IMR-90 (cell line): Measurements from ENCODE around the gene ATP1A1. TPM values are rescaled to one million over a fixed set of nuclear protein-coding genes. Genes with fewer than 3 reads are reported as not detected.

Experiments
- ATAC-seq: fragments of 200-7000 bp; cut with Tn5 transposase; 2 replicates; pipeline ENCODE4 v1.9.1; 2020; ENCODE audit warnings: low read depth, mild to moderate bottlenecking, moderate library complexity
- BruUV-seq: library from RNA; stranded (reverse); fragments of 400-500 nt; replicated peaks from 2 replicates; lab custom pipeline; 2021; lab: Mats Ljungman, UMichigan
- CTCF ChIA-PET: fragments of 300-600 bp; formaldehyde crosslinking; extraction: SDS; loops from one replicate; lab custom pipeline; 2021; ENCODE audit warnings: antibody characterized with exemption; lab: Yijun Ruan, JAX
- POLR2A ChIA-PET: fragments of 300-600 bp; sonication (Branson Sonifier 250); formaldehyde crosslinking; loops from one replicate; lab custom pipeline; 2022; ENCODE audit warnings: antibody characterized with exemption; ENCODE audit not compliant: unreplicated experiment; lab: Charles Lee
- DNase-seq: peaks from one replicate; pipeline ENCODE4 v3.0.0; 2013
- H2AFZ ChIP-seq: replicated peaks from 2 replicates; pipeline ENCODE3; 2013; ENCODE audit warnings: low read length, mild to moderate bottlenecking; ENCODE audit not compliant: poor library complexity
- H2AK5ac ChIP-seq: 2 replicates; pipeline ENCODE4 v1.6.1; 2013; ENCODE audit warnings: low read depth, low read length, inconsistent platforms
- H2AK9ac ChIP-seq: replicated peaks from 2 replicates; pipeline ENCODE3; 2013; ENCODE audit warnings: mild to moderate bottlenecking, low read depth, low read length, moderate library complexity; ENCODE audit not compliant: poor library complexity
- H2BK120ac ChIP-seq: 2 replicates; pipeline ENCODE4 v1.6.1; 2013; ENCODE audit warnings: low read depth, low read length, inconsistent platforms
- H2BK15ac ChIP-seq: 3 replicates; pipeline ENCODE4 v1.6.1; 2013; ENCODE audit warnings: low read depth, low read length, inconsistent platforms
- H2BK20ac ChIP-seq: 2 replicates; pipeline ENCODE4 v1.6.1; 2013; ENCODE audit warnings: low read depth, mild to moderate bottlenecking, inconsistent platforms, low read length, moderate library complexity
- H2BK5ac ChIP-seq: 2 replicates; pipeline ENCODE4 v1.6.1; 2013; ENCODE audit warnings: mild to moderate bottlenecking, low read depth, low read length, inconsistent platforms; ENCODE audit not compliant: poor library complexity, severe bottlenecking
- H3K14ac ChIP-seq: replicated peaks from 2 replicates; pipeline ENCODE4 v1.6.1; 2013; ENCODE audit warnings: low read depth, low read length, inconsistent platforms
- H3K18ac ChIP-seq: 2 replicates; pipeline ENCODE4 v1.6.1; 2013; ENCODE audit warnings: low read depth, low read length, control low read depth
- H3K23ac ChIP-seq: 2 replicates; pipeline ENCODE4 v1.6.1; 2013; ENCODE audit warnings: low read depth, low read length, inconsistent platforms
- H3K27ac ChIP-seq: 2 replicates; pipeline ENCODE4 v1.5.1; 2013; ENCODE audit warnings: mild to moderate bottlenecking, control low read depth, low read length; ENCODE audit not compliant: insufficient read depth
- H3K27me3 ChIP-seq: 2 replicates; pipeline ENCODE4 v1.6.1; 2013; ENCODE audit warnings: low read length; ENCODE audit not compliant: control insufficient read depth, insufficient read depth
- H3K36me3 ChIP-seq: 2 replicates; pipeline ENCODE4 v1.6.1; 2013; ENCODE audit warnings: low read length, mixed read lengths; ENCODE audit not compliant: control insufficient read depth, insufficient read depth
- H3K4ac ChIP-seq: 2 replicates; pipeline ENCODE4 v1.6.1; 2013; ENCODE audit warnings: low read depth, low read length, inconsistent platforms
- H3K4me1 ChIP-seq: 2 replicates; pipeline ENCODE4 v1.6.1; 2013; ENCODE audit warnings: low read length, mixed read lengths; ENCODE audit not compliant: control insufficient read depth, insufficient read depth
- H3K4me2 ChIP-seq: 2 replicates; pipeline ENCODE4 v1.6.1; 2013; ENCODE audit warnings: low read depth, mild to moderate bottlenecking, control low read depth, low read length, moderate library complexity
- H3K4me3 ChIP-seq: 2 replicates; pipeline ENCODE4 v1.5.1; 2013; ENCODE audit warnings: low read depth, mild to moderate bottlenecking, control low read depth, low read length, moderate library complexity; ENCODE audit not compliant: insufficient read depth
- H3K56ac ChIP-seq: 2 replicates; pipeline ENCODE4 v1.6.1; 2013; ENCODE audit warnings: low read length, inconsistent platforms; ENCODE audit not compliant: insufficient read depth; ENCODE audit errors: extremely low read depth
- H3K79me1 ChIP-seq, 2 experiments: 2 replicates each; pipeline ENCODE4 v1.6.1; 2013; ENCODE audit warnings: low read length in 2 of 2, inconsistent platforms in 1 of 2, low read depth in 1 of 2
- H3K9ac ChIP-seq: 2 replicates; pipeline ENCODE4 v1.6.1; 2013; ENCODE audit warnings: low read depth, low read length, control low read depth
- H3K9me1 ChIP-seq: 2 replicates; pipeline ENCODE4 v1.6.1; 2013; ENCODE audit warnings: low read length, inconsistent platforms; ENCODE audit not compliant: insufficient read depth
- H3K9me3 ChIP-seq: 2 replicates; pipeline ENCODE4 v1.6.1; 2013; ENCODE audit warnings: low read length; ENCODE audit not compliant: control insufficient read depth, insufficient read depth
- H4K20me1 ChIP-seq: 2 replicates; pipeline ENCODE4 v1.6.1; 2013; ENCODE audit warnings: low read length, inconsistent platforms; ENCODE audit not compliant: insufficient read depth
- H4K5ac ChIP-seq: 2 replicates; pipeline ENCODE4 v1.6.1; 2013; ENCODE audit warnings: mild to moderate bottlenecking, low read depth, low read length, control low read depth
- H4K8ac ChIP-seq, 2 experiments: 2 replicates each; pipeline ENCODE4 v1.6.1; 2013; ENCODE audit warnings: low read depth in 2 of 2, low read length in 2 of 2, control low read depth in 1 of 2, inconsistent platforms in 1 of 2
- H4K91ac ChIP-seq: 2 replicates; pipeline ENCODE4 v1.6.1; 2013; ENCODE audit warnings: low read depth, low read length, inconsistent platforms; ENCODE audit not compliant: insufficient read depth
- BHLHE40 ChIP-seq: fragments of 150-350 bp; IDR thresholded peaks from 2 replicates; pipeline ENCODE4 v1.6.1; 2016; ENCODE audit warnings: mild to moderate bottlenecking, low read depth, low read length
- CEBPB ChIP-seq: IDR thresholded peaks from 2 replicates; pipeline ENCODE4 v1.6.1; 2012; ENCODE audit warnings: low read depth, low read length, improper control_type of control experiment
- CHD1 ChIP-seq: IDR thresholded peaks from 2 replicates; pipeline ENCODE4 v1.6.1; 2012; ENCODE audit warnings: low read depth, low read length, improper control_type of control experiment
- MAFK ChIP-seq: IDR thresholded peaks from 2 replicates; pipeline ENCODE4 v1.6.1; 2012; ENCODE audit warnings: low read depth, low read length, improper control_type of control experiment
- MAZ ChIP-seq: IDR thresholded peaks from 2 replicates; pipeline ENCODE4 v1.6.1; 2012; ENCODE audit warnings: low read depth, mild to moderate bottlenecking, low read length, improper control_type of control experiment, moderate library complexity, borderline replicate concordance
- MXI1 ChIP-seq: IDR thresholded peaks from 2 replicates; pipeline ENCODE4 v1.6.1; 2012; ENCODE audit warnings: low read depth, mild to moderate bottlenecking, low read length, moderate library complexity, borderline replicate concordance
- NFE2L2 ChIP-seq: fragments of 150-350 bp; IDR thresholded peaks from 2 replicates; pipeline ENCODE4 v1.6.1; 2016; ENCODE audit warnings: low read depth, mild to moderate bottlenecking, low read length
- POLR2A ChIP-seq: IDR thresholded peaks from 2 replicates; pipeline ENCODE4 v1.6.1; 2012; ENCODE audit warnings: mild to moderate bottlenecking, low read depth, low read length
- RCOR1 ChIP-seq: IDR thresholded peaks from 2 replicates; pipeline ENCODE4 v1.6.1; 2012; ENCODE audit warnings: mild to moderate bottlenecking, low read length, improper control_type of control experiment; ENCODE audit not compliant: insufficient replicate concordance
- RFX5 ChIP-seq: IDR thresholded peaks from 2 replicates; pipeline ENCODE4 v1.8.0; 2012; ENCODE audit warnings: low read depth, mild to moderate bottlenecking, low read length, moderate library complexity
- SMC3 ChIP-seq: fragments of 150-350 bp; IDR thresholded peaks from 2 replicates; pipeline ENCODE4 v1.6.1; 2016; ENCODE audit warnings: low read depth, mild to moderate bottlenecking, antibody characterized with exemption, low read length, moderate library complexity
- USF2 ChIP-seq: fragments of 150-350 bp; IDR thresholded peaks from 2 replicates; pipeline ENCODE4 v1.6.1; 2017; ENCODE audit warnings: mild to moderate bottlenecking, antibody characterized with exemption, low read length, low read depth
- WGBS, 2 experiments: methylation state at CpG; one replicate each; pipeline versions ENCODE4 v1.1.5 to v1.1.7; 2013; ENCODE audit warnings: missing lambda C conversion rate in 2 of 2; ENCODE audit not compliant: insufficient read length in 1 of 2; ENCODE audit errors: extremely low coverage in 2 of 2; 5-methylcytosine and 5-hydroxymethylcytosine counted together
- dilution Hi-C: fragments of 300-500 bp; cut with HindIII; formaldehyde crosslinking; loops from one replicate; pipeline ENCODE4 v1.14.3; 2018; ENCODE audit warnings: low sequenced_read_pairs; ENCODE audit not compliant: unreplicated experiment
- in situ Hi-C: fragments of 300-500 bp; cut with MboI; formaldehyde crosslinking; loops from 3 replicates; pipeline ENCODE4 v1.14.3; 2019; ENCODE audit warnings: low sequenced_read_pairs, inconsistent platforms, mixed read lengths
- intact Hi-C: fragments of 100-400 bp; cut with micrococcal nuclease; formaldehyde crosslinking; loops from 2 replicates; pipeline ENCODE4 v1.10.0; 2022
- polyA plus RNA-seq, 3 experiments: library from polyadenylated mRNA; depleted of rRNA; stranded (reverse); fragments of >200 nt; gene quantifications; 2 replicates each; pipeline ENCODE4 v1.2.3, GENCODE V29; 2012; ENCODE audit warnings: low replicate concordance in 1 of 3
- total RNA-seq: library from RNA; depleted of rRNA; stranded (reverse); fragments of >200 nt; gene quantifications from 2 replicates; pipeline ENCODE4 v1.2.3, GENCODE V29; 2012
- TF ChIP-seq, protein P1 (sequence below): fragments of 150-350 bp; IDR thresholded peaks from 2 replicates; pipeline ENCODE4 v1.6.1; 2016; ENCODE audit warnings: low read depth, mild to moderate bottlenecking, low read length, moderate library complexity, borderline replicate concordance
- TF ChIP-seq, protein P2 (sequence below): conservative IDR thresholded peaks from 2 replicates; pipeline ENCODE4 v1.5.1; 2012; ENCODE audit warnings: mild to moderate bottlenecking, low read depth, low read length, improper control_type of control experiment

The ATP1A1 gene
- total and polyA plus RNA-seq, 2 of the 4 experiments (the other 2 are of a cell fraction): 116 to 125 TPM

DNA sequence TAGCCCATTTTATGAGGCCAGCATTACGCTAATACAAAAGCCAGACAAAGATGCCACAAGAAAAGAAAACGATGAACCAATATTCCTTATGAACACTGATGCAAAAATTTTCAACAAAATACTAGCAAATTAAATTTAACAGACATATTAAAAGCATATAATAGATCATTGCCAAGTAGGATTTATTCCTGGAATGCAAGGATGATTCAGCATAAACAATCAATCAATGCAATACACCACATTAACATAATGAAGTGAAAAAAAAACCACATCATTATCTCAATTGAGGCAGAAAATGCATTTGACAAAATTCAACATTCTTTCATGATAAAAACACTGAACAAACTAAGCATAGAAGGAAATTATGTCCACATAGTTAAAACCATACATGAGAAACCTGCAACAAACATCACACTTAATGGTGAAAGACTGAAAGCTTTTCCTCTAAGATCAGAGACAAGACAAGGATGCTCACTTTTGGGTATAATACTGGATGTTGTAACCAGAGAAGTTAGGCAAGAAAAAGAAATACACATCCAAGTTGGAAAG is 22.9 kb upstream of the ATP1A1 start:
- Histone ChIP-seq H3K4me1 (no peaks in the 10 kb centered on the region), H3K56ac (no peak overlapping the region), H2AFZ (no peak overlapping the region), H3K14ac (no peak overlapping the region), H2BK20ac (no peak overlapping the region), H3K4me2 (no peak overlapping the region), H3K4me3 (no peak overlapping the region), H4K91ac (no peak overlapping the region), H2AK5ac (no peak overlapping the region), H3K9me1 (no peaks in the 10 kb centered on the region), H4K8ac (no peak overlapping the region), H3K4ac (no peak overlapping the region), H2AK9ac (no peak overlapping the region), H3K9me3 (no peaks in the 10 kb centered on the region), H3K27me3 (peaks cover 3% of the 10 kb centered on the region), H3K18ac (no peak overlapping the region), H3K27ac (no peak overlapping the region), H3K79me1 (no peaks in the 10 kb centered on the region), H3K23ac (no peak overlapping the region), H4K5ac (no peak overlapping the region), H2BK15ac (no peak overlapping the region), H4K20me1 (no peaks in the 10 kb centered on the region), H2BK5ac (no peak overlapping the region), H3K9ac (no peak overlapping the region), H2BK120ac (no peak overlapping the region), H3K36me3 (no peaks in the 10 kb centered on the region)
- no CpG with 5 or more reads among the region's 2 CpGs for WGBS, 2 experiments
- TF ChIP-seq MAFK (no peak), RCOR1 (no peak), SMC3 (no peak), POLR2A (no peak), MXI1 (no peak), USF2 (no peak), MAZ (no peak), BHLHE40 (no peak), RFX5 (no peak), CEBPB (no peak), NFE2L2 (no peak), CHD1 (no peak)
- TF ChIP-seq, protein P1, sequence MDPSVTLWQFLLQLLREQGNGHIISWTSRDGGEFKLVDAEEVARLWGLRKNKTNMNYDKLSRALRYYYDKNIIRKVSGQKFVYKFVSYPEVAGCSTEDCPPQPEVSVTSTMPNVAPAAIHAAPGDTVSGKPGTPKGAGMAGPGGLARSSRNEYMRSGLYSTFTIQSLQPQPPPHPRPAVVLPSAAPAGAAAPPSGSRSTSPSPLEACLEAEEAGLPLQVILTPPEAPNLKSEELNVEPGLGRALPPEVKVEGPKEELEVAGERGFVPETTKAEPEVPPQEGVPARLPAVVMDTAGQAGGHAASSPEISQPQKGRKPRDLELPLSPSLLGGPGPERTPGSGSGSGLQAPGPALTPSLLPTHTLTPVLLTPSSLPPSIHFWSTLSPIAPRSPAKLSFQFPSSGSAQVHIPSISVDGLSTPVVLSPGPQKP: no peak
- TF ChIP-seq, protein P2, sequence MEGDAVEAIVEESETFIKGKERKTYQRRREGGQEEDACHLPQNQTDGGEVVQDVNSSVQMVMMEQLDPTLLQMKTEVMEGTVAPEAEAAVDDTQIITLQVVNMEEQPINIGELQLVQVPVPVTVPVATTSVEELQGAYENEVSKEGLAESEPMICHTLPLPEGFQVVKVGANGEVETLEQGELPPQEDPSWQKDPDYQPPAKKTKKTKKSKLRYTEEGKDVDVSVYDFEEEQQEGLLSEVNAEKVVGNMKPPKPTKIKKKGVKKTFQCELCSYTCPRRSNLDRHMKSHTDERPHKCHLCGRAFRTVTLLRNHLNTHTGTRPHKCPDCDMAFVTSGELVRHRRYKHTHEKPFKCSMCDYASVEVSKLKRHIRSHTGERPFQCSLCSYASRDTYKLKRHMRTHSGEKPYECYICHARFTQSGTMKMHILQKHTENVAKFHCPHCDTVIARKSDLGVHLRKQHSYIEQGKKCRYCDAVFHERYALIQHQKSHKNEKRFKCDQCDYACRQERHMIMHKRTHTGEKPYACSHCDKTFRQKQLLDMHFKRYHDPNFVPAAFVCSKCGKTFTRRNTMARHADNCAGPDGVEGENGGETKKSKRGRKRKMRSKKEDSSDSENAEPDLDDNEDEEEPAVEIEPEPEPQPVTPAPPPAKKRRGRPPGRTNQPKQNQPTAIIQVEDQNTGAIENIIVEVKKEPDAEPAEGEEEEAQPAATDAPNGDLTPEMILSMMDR: no peak
- ChIA-PET CTCF (interaction anchor here (1.4 kb wide), 1 partner anchor 136 kb away, joined by 5 read pairs; no protein-coding TSS in a partner anchor), POLR2A (no interaction called here)
- dilution Hi-C loops (no loop called here), in situ Hi-C loops (no loop called here), intact Hi-C loops (no loop called here)
- no TSS peak for BruUV-seq
- ATAC-seq (no peak), DNase-seq (no peak)
